ENCODE results near the gene ALKBH3.

GRCh38 chr11:43853781-43854180 is 26.9 kb upstream of the ALKBH3 start:
- no peak for TF ChIP-seq CTCF (IDR thresholded peaks at IDR 0.05)
- no peak for TF ChIP-seq POLR2A (IDR thresholded peaks at IDR 0.05)
